H9 (cell line): ENCODE measurements around the gene CLCA4. TPM values are rescaled to one million over a fixed set of nuclear protein-coding genes. Genes with fewer than 3 reads are reported as not detected.

ENCODE experiments used
- DNase-seq: peaks from one replicate; pipeline ENCODE4 v3.0.0-alpha.2; 2017
- H2AFZ ChIP-seq: one replicate; pipeline ENCODE4 v1.6.1; 2013; ENCODE audit warnings: mild to moderate bottlenecking, low read length, control low read depth, moderate library complexity
- H2AK5ac ChIP-seq: 2 replicates; pipeline ENCODE4 v1.6.1; 2013; ENCODE audit warnings: low read length, control low read depth, mixed read lengths; ENCODE audit not compliant: insufficient read length
- H2BK120ac ChIP-seq: one replicate; pipeline ENCODE4 v1.6.1; 2013; ENCODE audit warnings: low read depth, mild to moderate bottlenecking, low read length, control low read depth, inconsistent platforms; ENCODE audit not compliant: poor library complexity, severe bottlenecking
- H2BK12ac ChIP-seq: 2 replicates; pipeline ENCODE4 v1.6.1; 2013; ENCODE audit warnings: low read length, control low read depth, mixed read lengths, low read depth; ENCODE audit not compliant: insufficient read length
- H2BK15ac ChIP-seq: 2 replicates; pipeline ENCODE4 v1.6.1; 2013; ENCODE audit warnings: low read depth, low read length, control low read depth
- H2BK20ac ChIP-seq: one replicate; pipeline ENCODE4 v1.6.1; 2013; ENCODE audit warnings: low read depth, mild to moderate bottlenecking, low read length, control low read depth, inconsistent platforms; ENCODE audit not compliant: poor library complexity, severe bottlenecking
- H2BK5ac ChIP-seq: 2 replicates; pipeline ENCODE4 v1.6.1; 2013; ENCODE audit warnings: low read length, control low read depth, mixed read lengths; ENCODE audit not compliant: insufficient read length
- H3K14ac ChIP-seq: 2 replicates; pipeline ENCODE4 v1.6.1; 2013; ENCODE audit warnings: low read length, control low read depth; ENCODE audit not compliant: insufficient read depth
- H3K18ac ChIP-seq: 2 replicates; pipeline ENCODE4 v1.6.1; 2013; ENCODE audit warnings: low read depth, mild to moderate bottlenecking, mixed read lengths, low read length, control low read depth; ENCODE audit not compliant: insufficient read length
- H3K23ac ChIP-seq: 2 replicates; pipeline ENCODE4 v1.6.1; 2013; ENCODE audit warnings: low read length, control low read depth, mixed read lengths, low read depth; ENCODE audit not compliant: insufficient read length
- H3K23me2 ChIP-seq: 2 replicates; pipeline ENCODE4 v1.6.1; 2013; ENCODE audit warnings: low read depth, mild to moderate bottlenecking, mixed read lengths, low read length, control low read depth; ENCODE audit not compliant: insufficient read length, poor library complexity, severe bottlenecking
- H3K27ac ChIP-seq: 2 replicates; pipeline ENCODE4 v1.5.1; 2013; ENCODE audit warnings: low read length, control low read depth, mixed read lengths, low read depth; ENCODE audit not compliant: insufficient read length
- H3K27me3 ChIP-seq: 2 replicates; pipeline ENCODE4 v1.6.1; 2013; ENCODE audit warnings: low read length, control low read depth, inconsistent platforms; ENCODE audit not compliant: insufficient read depth
- H3K4ac ChIP-seq: 2 replicates; pipeline ENCODE4 v1.6.1; 2013; ENCODE audit warnings: low read depth, mild to moderate bottlenecking, control low read depth, inconsistent platforms, low read length, moderate library complexity
- H3K4me1 ChIP-seq: 2 replicates; pipeline ENCODE4 v1.6.1; 2013; ENCODE audit warnings: low read length, control low read depth, inconsistent platforms; ENCODE audit not compliant: insufficient read depth
- H3K4me2 ChIP-seq: 2 replicates; pipeline ENCODE4 v1.6.1; 2013; ENCODE audit warnings: low read length, control low read depth, mixed read lengths; ENCODE audit not compliant: insufficient read length, insufficient read depth
- H3K56ac ChIP-seq: 2 replicates; pipeline ENCODE4 v1.6.1; 2013; ENCODE audit warnings: low read depth, mild to moderate bottlenecking, mixed read lengths, low read length, control low read depth; ENCODE audit not compliant: insufficient read length
- H3K79me1 ChIP-seq: 2 replicates; pipeline ENCODE4 v1.6.1; 2013; ENCODE audit warnings: low read depth, mild to moderate bottlenecking, moderate library complexity, low read length, control low read depth, inconsistent platforms; ENCODE audit not compliant: insufficient read depth, poor library complexity, severe bottlenecking
- H3K79me2 ChIP-seq: 2 replicates; pipeline ENCODE4 v1.6.1; 2013; ENCODE audit warnings: low read length, control low read depth, inconsistent platforms; ENCODE audit not compliant: insufficient read depth
- H3K9ac ChIP-seq: 2 replicates; pipeline ENCODE4 v1.6.1; 2013; ENCODE audit warnings: low read length, control low read depth, mixed read lengths; ENCODE audit not compliant: insufficient read length; ENCODE audit errors: extremely low read depth
- H3K9me3 ChIP-seq: one replicate; pipeline ENCODE4 v1.6.1; 2013; ENCODE audit warnings: low read depth, low read length, inconsistent platforms; ENCODE audit not compliant: control insufficient read depth
- H3T11ph ChIP-seq: one replicate; pipeline ENCODE4 v1.6.1; 2013; ENCODE audit warnings: mild to moderate bottlenecking, low read length, control low read depth, inconsistent platforms
- H4K20me1 ChIP-seq: one replicate; pipeline ENCODE4 v1.6.1; 2013; ENCODE audit not compliant: control insufficient read depth, insufficient read length, insufficient read depth
- H4K5ac ChIP-seq: 2 replicates; pipeline ENCODE4 v1.6.1; 2013; ENCODE audit warnings: low read depth, mild to moderate bottlenecking, mixed read lengths, low read length, control low read depth; ENCODE audit not compliant: insufficient read length
- H4K8ac ChIP-seq: replicated peaks from 2 replicates; pipeline ENCODE4 v1.6.1; 2013; ENCODE audit warnings: low read length, control low read depth, mixed read lengths, low read depth; ENCODE audit not compliant: insufficient read length
- H4K91ac ChIP-seq: 2 replicates; pipeline ENCODE4 v1.6.1; 2013; ENCODE audit warnings: low read depth, mild to moderate bottlenecking, moderate library complexity, mixed read lengths, low read length, control low read depth; ENCODE audit not compliant: insufficient read length
- H3K27ac Mint-ChIP-seq, 3 experiments: 2 replicates in 2 of 3; 3 replicates in 1 of 3; pipeline ENCODE4 v1.8.0; 2020 to 2021; ENCODE audit warnings: mixed read lengths in 3 of 3, mild to moderate bottlenecking in 1 of 3, moderate library complexity in 1 of 3
- H3K27me3 Mint-ChIP-seq: 2 replicates; pipeline ENCODE4 v1.8.0; 2021; ENCODE audit warnings: low read depth, mild to moderate bottlenecking, moderate library complexity, mixed read lengths
- H3K36me3 Mint-ChIP-seq, 3 experiments: 2 replicates in 2 of 3; 3 replicates in 1 of 3; pipeline ENCODE4 v1.8.0; 2020 to 2021; ENCODE audit warnings: low read depth in 3 of 3, mixed read lengths in 3 of 3; ENCODE audit not compliant: insufficient read depth in 1 of 3
- H3K4me1 Mint-ChIP-seq, 2 experiments: 2 replicates each; pipeline ENCODE4 v1.8.0; 2020; ENCODE audit warnings: mixed read lengths in 2 of 2
- H3K4me3 Mint-ChIP-seq, 2 experiments: 2 replicates in 1 of 2; 3 replicates in 1 of 2; pipeline ENCODE4 v1.8.0; 2020 to 2021; ENCODE audit warnings: mild to moderate bottlenecking in 2 of 2, mixed read lengths in 2 of 2, moderate library complexity in 1 of 2
- H3K9me3 Mint-ChIP-seq, 2 experiments: 2 replicates in 1 of 2; 3 replicates in 1 of 2; pipeline ENCODE4 v1.8.0; 2020; ENCODE audit warnings: mild to moderate bottlenecking in 2 of 2, mixed read lengths in 2 of 2, moderate library complexity in 1 of 2
- WGBS: extraction: QIAGEN DNeasy Blood & Tissue Kit; methylation state at CpG from one replicate; pipeline ENCODE4 v1.1.7; 2013; ENCODE audit warnings: missing lambda C conversion rate, low lambda C conversion rate, mixed read lengths; ENCODE audit not compliant: insufficient read length; ENCODE audit errors: extremely low coverage; 5-methylcytosine and 5-hydroxymethylcytosine counted together
- total RNA-seq: library from RNA; stranded (reverse); gene quantifications from 2 replicates; pipeline ENCODE4 v1.2.1, GENCODE V29; 2021
- TF ChIP-seq, protein P1 (sequence below): fragments of 200-600 bp; sonication (generic); conservative IDR thresholded peaks from 3 replicates; pipeline ENCODE4 v1.8.0; 2021; ENCODE audit warnings: antibody characterized with exemption, mild to moderate bottlenecking

CLCA4 gene
- total RNA-seq, 1 experiment from 2014 or later = not detected

DNA sequence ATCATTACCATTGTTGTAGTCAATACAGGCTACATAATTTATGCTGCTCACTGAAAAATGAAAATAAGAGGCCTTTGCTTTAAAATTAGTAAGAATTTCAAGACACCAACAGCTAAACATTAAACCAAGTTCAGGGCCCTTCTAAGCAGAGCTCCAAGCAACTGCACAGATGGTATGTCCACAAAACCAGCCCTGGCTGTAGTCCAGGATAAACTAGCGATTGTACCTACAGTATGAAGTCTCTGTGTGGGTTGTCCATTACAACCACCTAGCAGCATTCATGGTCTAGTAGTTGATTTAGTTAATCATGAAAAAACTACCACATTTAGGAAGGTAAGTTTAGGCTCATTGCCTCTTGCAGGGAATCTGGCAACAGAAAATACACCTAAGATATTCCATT lies 35.3 kb downstream of the CLCA4 start:
- Histone ChIP-seq H3K27me3 (no peaks in the 10 kb centered on the region), H4K91ac (no peak overlapping the region), H3K23me2 (no peaks in the 10 kb centered on the region), H3T11ph (no peak overlapping the region), H3K79me2 (no peaks in the 10 kb centered on the region), H2AFZ (no peak overlapping the region), H2BK20ac (no peak overlapping the region), H3K56ac (no peak overlapping the region), H4K20me1 (no peaks in the 10 kb centered on the region), H2AK5ac (no peak overlapping the region), H2BK5ac (no peak overlapping the region), H2BK12ac (no peak overlapping the region), H3K14ac (no peak overlapping the region), H3K27ac (no peak overlapping the region), H4K5ac (no peak overlapping the region), H3K9ac (no peak overlapping the region), H3K4ac (no peak overlapping the region), H3K79me1 (no peaks in the 10 kb centered on the region), H4K8ac (no peak overlapping the region), H3K23ac (no peak overlapping the region), H2BK15ac (no peak overlapping the region), H3K9me3 (no peaks in the 10 kb centered on the region), H2BK120ac (no peak overlapping the region), H3K4me1 (no peaks in the 10 kb centered on the region), H3K4me2 (no peak overlapping the region), H3K18ac (no peak overlapping the region)
- TF ChIP-seq, protein P1, sequence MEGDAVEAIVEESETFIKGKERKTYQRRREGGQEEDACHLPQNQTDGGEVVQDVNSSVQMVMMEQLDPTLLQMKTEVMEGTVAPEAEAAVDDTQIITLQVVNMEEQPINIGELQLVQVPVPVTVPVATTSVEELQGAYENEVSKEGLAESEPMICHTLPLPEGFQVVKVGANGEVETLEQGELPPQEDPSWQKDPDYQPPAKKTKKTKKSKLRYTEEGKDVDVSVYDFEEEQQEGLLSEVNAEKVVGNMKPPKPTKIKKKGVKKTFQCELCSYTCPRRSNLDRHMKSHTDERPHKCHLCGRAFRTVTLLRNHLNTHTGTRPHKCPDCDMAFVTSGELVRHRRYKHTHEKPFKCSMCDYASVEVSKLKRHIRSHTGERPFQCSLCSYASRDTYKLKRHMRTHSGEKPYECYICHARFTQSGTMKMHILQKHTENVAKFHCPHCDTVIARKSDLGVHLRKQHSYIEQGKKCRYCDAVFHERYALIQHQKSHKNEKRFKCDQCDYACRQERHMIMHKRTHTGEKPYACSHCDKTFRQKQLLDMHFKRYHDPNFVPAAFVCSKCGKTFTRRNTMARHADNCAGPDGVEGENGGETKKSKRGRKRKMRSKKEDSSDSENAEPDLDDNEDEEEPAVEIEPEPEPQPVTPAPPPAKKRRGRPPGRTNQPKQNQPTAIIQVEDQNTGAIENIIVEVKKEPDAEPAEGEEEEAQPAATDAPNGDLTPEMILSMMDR = no peak
- Mint-ChIP-seq H3K9me3 (no peaks in the 10 kb centered on the region), H3K27ac (no peak overlapping the region), H3K4me3 (no peak overlapping the region), H3K36me3 (no peaks in the 10 kb centered on the region), H3K4me1 (no peaks in the 10 kb centered on the region), H3K27me3 (no peaks in the 10 kb centered on the region)
- whole genome bisulfite sequencing = no CpG with 5 or more reads among the region's 1 CpG
- DNase-seq = no peak
